Measurements from ENCODE around the gene SNX18. TPM values are rescaled to one million over a fixed set of nuclear protein-coding genes. Genes with fewer than 3 reads are reported as not detected.

SNX18 gene
- total RNA-seq, 1 donor from 2014 or later = 36.4 TPM

DNA sequence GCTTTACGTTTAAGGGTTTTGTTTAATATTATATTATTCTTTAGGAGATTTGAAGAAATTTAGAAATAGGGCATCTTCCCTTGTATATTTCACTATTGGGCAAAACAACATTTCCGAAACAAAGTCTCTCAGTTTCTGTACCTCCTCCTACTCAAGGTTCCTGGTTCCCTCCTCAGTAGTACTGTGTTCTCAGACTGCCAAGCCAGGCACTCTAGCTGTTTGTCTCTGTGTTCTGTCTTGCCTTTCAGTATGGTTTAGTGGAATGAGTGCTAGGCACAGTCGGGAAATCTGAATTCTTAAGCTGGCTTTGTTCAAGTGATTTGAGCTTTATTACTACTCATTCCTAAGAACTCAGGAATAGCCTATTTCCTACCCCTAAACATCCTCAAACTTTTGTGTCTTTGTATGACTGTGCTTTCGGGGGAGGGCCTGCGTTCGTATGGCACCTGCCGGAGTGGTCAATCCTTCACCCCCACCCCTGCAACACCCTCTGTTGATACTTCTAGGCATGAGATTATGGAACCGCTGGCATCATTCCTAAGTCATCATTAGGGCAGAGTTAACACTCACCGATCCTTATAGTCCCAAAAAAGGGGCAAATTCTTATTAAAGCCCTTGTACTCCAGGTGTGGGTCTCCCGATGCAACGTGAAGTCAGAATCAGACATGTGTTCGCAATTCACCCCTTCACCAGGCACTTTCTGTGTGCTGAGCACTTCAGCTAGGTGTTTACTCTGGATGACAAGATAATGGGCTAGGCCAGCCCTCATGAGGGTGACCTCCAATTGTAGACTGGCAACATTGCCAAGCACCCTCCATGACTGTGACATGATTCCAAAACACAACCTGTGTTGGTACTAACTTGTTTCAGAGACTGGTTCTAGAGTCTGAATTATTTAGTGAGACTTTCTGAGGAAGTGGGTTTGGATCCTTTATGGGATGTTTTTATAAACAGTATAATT is 24.5 kb downstream of the SNX18 start:
- DNase-seq = no peak

DNA sequence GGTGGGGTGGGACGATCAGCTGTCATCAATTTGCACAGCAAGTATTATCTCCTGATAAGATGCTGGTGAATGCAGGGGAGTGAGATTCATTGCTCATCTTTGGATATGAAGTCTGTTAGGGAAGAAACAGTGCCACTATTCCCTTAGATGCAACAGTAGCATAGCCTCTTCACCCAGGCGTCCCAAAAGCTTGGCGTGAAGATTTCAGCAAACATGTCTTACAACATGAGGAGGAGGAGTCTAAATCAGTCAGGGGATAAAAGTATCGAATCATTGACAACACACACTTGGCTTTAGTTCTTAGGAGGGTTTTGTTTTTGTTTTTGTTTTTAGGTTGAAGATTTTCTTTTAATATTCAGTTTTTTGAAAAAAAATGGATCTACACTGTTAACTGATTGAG is 26.5 kb downstream of the SNX18 start:
- no peak for DNase-seq

DNA sequence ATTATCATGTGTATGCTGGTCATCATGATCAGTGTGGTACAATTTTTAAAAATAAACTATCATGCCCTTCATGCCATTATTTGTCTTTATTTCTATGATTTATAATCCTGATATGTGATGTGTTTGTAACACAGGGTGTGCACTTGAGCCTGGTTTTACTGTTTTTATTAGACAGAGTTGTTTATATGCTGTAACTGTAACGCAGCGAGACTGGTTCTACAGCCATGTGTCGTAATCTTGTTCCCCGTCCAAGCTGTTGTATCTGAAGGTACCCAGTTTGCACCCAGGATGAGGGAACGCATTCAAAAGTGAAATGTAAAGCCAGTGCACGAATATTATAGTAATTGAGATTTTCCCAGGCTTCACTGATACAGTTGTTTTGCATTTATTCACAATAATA is 28.2 kb downstream of the SNX18 start:
- DNase-seq = no peak

- peak; percentile 37 for DNase-seq
These were observed 30.2 kb downstream of the SNX18 start for GRCh38 chr5:54547711-54548250.

DNA sequence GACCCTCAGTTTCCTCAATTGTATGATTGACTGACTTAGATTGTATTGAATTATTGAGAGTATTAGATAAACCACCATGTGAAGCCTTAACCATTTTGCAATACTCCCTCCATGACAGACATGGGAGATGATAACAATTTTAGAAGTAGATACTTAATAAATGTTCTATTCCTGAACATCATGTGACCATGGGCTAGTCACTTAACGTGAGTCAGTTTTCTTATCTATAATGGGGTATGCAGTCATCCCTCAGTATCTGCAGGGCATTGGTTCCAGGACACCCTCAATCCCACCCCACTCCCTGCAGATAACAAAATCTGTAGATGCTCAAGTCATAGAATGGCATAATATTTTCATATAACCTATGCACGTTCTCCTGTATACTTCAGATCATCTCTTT is 31.0 kb downstream of the SNX18 start:
- no peak for DNase-seq

DNA sequence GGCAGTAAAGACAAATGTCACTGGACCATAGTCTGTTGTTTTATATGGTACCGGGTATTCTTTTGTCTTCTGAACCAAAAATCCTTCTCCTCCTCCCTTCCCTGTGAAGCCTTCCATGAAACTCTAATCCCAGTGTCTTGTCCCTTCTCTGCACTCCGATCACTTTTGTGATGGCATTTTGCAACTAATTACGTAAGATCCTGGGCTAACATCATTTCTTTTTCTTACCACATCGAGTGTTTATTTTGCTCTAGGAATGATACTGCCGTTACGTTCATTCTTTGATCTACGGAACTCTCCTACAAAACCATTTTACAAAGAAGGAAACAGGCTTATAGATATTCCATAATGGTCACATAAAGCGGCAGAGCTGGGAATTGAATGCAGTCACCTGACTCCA is 33.7 kb downstream of the SNX18 start:
- DNase-seq = no peak

GRCh38 chr5:54551926-54552325 is 34.4 kb downstream of the SNX18 start:
- no peak for DNase-seq

GRCh38 chr5:54552446-54552845 is 34.9 kb downstream of the SNX18 start:
- no peak for DNase-seq

GRCh38 chr5:54553659-54554207 is 36.2 kb downstream of the SNX18 start:
- DNase-seq = no peak

DNA sequence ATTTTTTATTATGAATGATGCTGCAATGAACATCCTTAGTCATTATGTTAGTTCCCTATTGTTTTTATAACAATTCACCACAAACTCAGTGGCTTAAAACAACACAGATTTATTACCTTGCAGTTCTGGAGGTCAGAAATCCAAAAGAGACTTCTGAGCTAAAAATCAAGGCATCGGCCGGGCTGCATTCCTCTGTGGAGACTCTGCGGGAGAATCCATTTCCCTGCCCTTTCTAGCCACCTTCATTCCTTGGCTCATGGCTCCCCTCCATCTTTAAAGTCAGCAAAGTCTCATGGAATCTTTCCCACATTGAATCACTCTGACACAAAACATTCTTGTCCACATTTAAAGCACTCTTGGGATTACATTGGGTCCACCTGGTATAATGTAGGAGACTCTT is 38.6 kb downstream of the SNX18 start:
- DNase-seq = no peak

DNA sequence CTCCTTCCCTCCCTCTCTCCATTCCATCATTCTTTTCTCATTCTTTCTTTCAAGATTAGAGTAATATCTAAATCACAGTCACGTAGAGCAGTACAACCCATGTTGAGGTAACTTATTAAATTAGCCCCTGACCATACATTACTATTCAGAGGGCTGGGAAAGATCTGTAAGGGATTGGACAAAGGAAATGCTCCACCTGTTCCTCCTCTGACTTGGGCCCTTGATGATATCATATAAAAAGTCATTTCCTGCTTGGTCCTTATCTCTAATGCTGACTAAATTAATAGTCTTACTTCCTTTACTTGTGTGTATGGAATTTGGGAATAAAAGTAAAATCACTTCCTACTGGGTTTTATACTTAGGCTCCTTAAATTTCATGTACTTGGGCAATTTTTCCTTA is 40.8 kb downstream of the SNX18 start:
- DNase-seq = no peak

- DNase-seq = no peak
These were observed 44.1 kb downstream of the SNX18 start for GRCh38 chr5:54561651-54562050.

DNA sequence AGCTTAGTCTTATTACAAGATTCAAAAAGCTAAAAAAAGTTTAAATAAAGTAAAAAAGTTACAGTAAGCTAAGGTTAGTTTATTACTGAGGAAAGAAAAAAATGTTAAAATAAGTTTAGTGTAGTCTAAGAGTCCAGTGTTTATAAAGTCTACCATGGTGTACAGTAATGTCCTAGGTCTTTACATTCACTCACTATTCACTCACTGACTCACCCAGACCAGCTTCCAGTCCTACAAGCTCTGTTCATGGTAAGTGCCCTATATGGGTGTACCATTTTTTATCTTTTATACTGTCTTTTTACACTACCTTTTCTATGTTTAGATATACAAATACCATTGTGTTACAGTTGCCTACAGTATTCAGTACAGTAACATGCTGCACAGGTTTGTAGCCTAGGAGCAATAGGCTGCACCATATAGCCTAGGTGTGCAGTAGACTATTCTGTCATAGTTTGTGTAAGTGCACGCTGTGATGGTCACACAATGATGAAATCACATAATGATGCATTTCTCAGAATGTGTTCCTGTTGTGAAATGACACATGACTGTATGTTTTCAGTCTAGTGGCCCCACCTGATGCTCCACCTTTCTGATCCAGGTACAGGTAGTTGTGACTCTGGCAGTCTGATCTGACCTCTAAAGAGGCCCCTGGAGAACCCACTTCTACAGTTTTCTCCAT is 45.7 kb downstream of the SNX18 start:
- DNase-seq = no peak

- DNase-seq = no peak
These were observed 50.4 kb downstream of the SNX18 start for GRCh38 chr5:54567996-54568395.

DNA sequence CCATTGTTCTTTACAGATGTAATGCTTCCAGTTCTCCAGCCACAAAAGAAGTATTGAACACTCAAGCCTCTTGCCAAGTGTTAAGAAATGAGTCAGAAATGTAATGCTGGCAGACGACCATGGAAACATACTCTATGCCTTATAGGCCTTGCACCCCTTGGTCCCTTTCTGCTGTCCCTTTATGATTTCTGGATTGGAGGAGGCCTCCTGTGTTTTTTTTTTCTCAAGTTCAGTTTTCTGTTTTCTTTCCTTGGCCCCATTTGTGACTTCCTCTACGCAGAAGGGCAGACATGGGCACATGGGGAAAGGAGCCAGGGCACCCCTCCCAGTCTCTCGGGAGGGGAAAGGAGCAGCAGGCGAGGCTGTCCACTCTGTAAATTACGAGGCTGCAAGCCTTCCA is 53.4 kb downstream of the SNX18 start:
- DNase-seq = peak; percentile 46

GRCh38 chr5:54571462-54571861 is 53.9 kb downstream of the SNX18 start:
- DNase-seq = no peak

GRCh38 chr5:54573812-54574489 is 56.4 kb downstream of the SNX18 start:
- no peak for DNase-seq

DNA sequence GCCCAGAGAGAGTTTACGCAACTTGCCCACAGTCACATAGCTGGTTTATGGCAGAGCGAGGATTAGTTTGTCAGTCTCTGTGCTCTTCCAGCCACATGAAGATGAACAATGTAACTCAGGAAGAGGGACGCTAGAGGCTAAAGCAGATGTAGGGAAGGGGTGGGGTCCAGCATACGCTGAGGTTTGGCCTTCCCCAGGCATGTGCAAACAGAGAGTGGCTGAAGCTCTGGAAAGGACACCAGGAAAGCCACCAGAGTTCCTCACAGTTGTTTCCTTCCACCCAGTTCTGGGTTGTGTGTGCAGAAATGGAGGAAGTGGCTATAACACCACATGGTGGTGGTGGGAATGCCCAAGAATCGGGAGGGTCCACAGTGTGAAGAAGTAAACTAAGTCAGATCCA is 60.0 kb downstream of the SNX18 start:
- no peak for DNase-seq

DNA sequence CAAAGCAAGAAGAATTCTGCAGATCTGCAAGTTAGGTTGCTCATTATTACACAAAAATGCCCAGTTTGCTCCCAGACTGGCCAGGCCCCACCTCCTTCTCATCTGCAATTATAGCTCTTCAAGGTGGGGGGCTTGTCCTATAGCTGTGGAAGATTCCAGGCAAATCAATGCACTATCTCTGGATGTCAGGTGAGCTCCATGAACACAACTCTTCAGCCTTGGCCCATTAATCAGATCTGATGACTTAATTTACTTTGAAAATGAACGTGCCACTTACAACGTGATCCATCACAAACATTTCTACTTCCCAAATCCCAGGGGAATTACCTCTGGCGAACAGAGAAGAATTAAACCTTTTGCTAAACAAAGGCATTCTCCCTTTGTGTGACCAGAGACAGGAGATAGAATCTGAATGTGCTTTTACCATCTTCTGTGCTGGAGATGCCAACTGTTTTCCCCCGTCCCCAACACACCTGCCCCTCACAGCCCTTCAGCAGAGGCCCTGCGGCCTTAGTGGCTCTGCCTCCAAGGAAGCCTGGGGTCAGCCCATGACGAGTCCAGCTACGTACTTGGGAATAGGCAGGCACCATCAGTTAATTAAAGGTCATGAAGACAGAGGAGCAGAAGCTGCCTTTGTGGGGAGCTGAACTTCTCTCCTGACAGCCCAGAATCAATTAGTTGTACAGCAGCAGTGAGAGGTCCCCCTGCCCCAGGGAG is 60.5 kb downstream of the SNX18 start:
- no peak for DNase-seq

- no peak for DNase-seq
These were observed 62.2 kb downstream of the SNX18 start for GRCh38 chr5:54579591-54580295.
